HK-2 (cell line): Measurements from ENCODE around the gene CCBE1.

ENCODE experiments used
- DNase-seq: peaks from one replicate; pipeline ENCODE4 v3.0.0-alpha.2; 2018; ENCODE audit not compliant: unreplicated experiment

Gene CCBE1

DNA sequence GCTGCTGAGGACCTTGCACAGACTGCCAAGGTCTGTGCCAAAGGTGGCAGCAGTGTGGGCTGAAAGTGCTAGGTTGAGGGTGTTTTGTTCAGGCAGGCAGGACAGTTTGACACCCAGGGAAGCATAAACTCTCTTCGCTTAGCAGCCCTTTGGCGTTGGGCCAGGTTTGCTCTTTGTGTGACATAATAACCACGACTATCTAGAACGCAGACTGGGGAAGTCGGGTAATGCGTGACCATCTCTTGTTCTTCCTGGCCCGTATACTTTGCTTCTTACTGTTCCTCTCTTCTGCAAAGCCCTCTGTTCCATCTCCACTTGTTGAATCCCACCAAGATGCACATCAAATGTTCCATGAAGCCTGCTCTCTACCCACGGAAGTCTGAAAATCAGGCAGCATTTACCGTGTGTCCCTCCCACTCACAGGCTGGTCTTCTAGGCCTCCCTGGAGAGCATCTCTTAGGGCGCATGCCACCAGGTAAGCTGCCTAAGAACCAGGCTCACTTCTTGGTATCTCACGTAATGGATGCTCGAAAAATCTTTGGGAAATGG, 241.4 kb downstream of the CCBE1 start:
- no peak for DNase-seq

DNA sequence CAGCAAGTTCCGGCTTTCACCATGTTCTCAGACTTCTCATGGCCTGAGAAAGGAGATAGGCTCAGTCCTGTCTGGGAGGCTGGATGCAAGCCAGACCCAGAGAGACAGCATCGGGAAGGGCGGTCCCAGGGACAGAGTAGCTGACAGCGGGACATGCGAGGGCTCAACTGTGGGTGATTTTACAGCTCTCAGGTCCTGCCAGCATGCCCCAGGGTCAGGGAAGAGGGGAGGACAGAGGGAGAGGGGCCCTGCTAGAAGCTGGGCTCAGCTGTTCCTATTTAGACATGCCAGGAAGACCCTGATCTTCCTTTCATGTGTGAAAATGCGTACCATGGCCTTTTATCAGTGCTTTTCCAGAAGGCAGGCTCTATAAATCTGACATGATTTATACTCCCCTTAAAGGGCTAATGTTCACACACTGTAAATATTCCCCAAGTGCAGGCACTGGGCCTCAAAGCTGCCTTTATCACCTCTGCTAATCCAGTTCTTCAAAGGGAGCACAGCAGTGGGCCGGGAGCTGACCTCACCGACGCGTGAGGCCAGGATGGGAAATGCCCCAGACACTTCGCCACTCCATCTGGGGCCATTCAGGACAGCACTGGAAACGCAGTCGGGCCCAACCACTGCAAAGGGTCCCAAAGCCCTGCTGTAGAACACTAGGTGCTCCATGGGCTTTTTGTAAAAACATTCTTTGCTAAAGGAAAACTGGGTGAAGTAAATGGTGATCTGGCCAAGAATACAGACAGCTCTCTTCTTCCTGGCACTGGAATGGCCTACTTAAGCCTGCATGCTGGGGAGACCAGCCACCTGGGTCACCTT, 242.1 kb downstream of the CCBE1 start:
- no peak for DNase-seq

- no peak for DNase-seq
These were observed 243.7 kb downstream of the CCBE1 start for GRCh38 chr18:59453468-59453961.

DNA sequence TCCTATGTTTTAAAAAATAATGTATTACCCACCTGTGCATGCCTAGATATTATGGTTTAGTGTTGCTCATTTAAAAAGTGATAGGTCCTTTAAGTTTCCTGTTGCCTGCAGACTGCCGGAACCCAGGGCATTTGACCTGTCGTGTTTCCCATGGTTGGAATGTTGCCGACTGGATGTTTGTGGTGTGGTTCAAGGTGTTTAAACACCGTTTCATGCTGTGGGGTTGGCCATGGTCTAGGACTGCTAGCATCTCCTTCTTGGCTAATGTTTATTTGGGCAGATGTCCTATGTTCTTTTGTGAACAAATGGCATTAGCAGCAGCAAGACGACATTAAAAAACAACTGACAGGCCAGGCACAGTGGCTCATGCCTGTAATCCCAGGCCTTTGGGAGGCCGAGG, 245.3 kb downstream of the CCBE1 start:
- DNase-seq = no peak

- no peak for DNase-seq
These were observed 246.2 kb downstream of the CCBE1 start for GRCh38 chr18:59451073-59451472.

- no peak for DNase-seq
These were observed 248.7 kb downstream of the CCBE1 start for GRCh38 chr18:59448546-59448945.

DNA sequence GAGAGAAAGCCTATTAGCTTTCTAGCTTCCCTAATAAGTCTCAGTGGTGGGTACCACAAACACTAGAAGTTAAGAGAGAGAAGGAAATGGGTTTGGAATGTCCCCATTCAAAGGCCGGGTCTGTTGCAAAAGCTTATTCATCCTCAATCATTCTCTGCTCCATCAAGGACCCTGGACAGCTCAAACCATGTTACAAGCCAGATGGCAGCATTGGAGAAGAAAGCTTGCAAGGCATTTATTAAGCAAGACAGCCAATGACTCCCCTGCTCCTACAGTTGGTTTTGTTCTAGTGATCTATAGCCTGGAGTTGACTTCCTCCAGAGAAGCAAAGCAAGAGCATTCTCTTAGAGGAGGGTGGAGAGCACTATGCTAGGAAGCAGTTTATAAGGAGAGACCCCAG, 251.2 kb downstream of the CCBE1 start:
- no peak for DNase-seq

- no peak for DNase-seq
These were observed 259.2 kb downstream of the CCBE1 start for GRCh38 chr18:59437851-59438569.

DNA sequence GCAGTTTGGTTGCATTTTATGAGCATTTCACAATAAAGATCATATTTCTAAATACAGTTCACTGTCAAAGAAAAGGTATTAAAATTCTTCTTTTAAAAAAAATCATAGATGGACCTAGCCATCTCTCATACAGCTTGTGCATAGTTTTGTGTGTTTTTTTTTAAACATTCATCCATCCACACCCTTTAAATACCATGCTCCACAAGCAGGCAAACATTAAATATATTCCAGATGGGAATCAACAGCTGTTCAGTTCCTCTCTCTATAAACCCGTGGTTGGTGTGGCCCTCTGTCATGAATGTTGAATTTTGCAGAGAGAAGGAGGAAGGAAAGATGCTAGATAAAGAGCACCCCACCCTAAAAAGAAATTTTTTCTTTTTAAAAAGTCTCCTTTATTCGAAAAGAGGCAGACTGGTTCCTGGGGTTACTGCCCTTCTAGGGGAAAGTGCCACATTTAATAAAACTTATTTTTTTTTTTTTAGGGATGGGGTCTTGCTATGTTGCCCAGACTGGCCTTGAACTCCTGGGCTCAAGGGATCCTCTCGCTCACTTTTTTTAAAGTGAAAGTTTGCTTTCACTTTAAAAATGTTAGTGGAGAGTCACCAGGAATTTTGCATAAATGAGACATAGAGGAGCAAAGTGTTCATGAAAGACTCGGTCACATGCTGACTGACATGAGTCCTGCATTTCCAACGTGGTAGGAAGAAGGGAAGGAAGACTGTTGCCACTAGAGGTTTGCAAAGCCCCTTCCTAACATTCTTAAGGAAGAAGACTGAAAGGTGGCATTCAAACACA, 264.2 kb downstream of the CCBE1 start:
- DNase-seq = no peak

DNA sequence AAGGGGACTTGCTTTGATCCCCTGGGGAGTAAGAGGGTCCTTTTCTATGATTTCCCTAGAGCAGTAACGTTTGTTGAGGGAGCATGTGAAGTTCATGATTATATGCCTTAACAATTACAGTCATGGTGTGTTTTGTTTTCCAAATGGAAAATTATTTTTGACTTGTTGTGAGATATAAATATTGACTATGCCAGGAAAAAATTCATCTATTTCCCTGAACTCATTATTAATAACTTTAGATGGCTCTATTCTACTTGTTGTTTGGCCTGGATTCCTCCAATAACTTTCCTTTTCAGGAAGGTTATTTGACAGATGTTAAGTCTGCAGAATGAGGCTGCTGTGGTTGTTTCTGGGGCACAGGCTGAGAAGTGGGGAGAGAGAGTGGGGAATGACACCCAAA, 266.1 kb downstream of the CCBE1 start:
- DNase-seq = no peak

DNA sequence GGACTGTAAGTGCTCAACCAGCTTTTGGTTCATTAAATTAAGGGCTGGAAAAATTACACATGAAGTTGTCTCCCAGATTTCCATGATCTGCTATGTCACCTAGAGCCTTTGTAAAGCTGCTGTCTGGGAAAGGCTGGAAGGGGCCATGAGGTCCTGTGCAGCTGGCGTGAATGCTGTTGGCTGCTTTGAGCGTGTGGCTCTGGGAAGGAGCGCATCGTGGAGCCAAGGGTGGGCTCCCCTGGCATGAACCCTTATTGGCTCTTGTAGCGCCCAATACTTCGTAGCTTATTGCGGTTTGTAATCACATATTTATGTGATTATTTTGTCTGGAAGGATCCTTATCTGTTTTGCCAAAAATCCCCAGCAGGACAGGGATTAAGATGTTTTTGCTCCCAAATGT, 267.6 kb downstream of the CCBE1 start:
- no peak for DNase-seq

- no peak for DNase-seq
These were observed 269.2 kb downstream of the CCBE1 start for GRCh38 chr18:59428018-59428417.

DNA sequence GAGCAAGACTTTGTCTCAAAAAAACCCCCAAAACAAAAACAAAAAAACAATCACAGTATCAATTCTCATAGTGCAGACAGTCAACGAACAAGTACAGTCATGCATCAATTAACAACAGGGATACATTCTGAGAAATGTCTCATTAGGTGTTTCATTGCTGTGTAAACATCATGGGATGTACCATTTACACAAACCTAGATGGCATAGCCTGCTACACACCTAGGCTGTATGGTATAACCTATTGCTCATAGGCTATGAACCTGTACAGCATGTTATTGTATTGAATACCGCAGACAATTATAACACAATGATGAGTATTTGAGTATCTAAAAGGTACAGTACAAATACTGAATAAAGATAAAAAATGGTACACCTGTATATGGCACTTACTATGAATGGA, 270.4 kb downstream of the CCBE1 start:
- DNase-seq = no peak

DNA sequence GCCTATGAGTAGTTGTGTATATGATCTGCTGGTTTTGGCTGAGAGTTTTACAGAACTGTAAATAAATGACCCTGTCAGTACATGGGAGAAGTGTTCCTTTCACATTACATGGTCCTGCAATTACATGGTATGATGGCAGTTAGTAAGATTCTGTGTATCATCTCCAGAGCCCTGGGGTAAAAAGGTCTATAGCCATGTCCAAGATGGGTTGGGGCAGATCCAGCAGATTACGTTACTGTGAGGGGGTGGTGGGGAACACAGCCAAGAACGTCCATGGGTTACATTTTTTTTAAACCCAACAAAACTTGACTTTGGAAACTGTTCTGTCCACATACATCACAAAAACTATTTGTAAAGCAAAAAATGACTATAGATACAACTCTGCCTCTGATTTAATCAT, 274.0 kb downstream of the CCBE1 start:
- no peak for DNase-seq

GRCh38 chr18:59420244-59420643, 277.0 kb downstream of the CCBE1 start:
- no peak for DNase-seq

GRCh38 chr18:59419386-59419785, 277.8 kb downstream of the CCBE1 start:
- no peak for DNase-seq

GRCh38 chr18:59416818-59417217, 280.4 kb downstream of the CCBE1 start:
- DNase-seq = no peak

- no peak for DNase-seq
These were observed 283.0 kb downstream of the CCBE1 start for GRCh38 chr18:59414111-59414653.

- peak; percentile 77 for DNase-seq
These were observed 294.7 kb downstream of the CCBE1 start for GRCh38 chr18:59402432-59403090.

DNA sequence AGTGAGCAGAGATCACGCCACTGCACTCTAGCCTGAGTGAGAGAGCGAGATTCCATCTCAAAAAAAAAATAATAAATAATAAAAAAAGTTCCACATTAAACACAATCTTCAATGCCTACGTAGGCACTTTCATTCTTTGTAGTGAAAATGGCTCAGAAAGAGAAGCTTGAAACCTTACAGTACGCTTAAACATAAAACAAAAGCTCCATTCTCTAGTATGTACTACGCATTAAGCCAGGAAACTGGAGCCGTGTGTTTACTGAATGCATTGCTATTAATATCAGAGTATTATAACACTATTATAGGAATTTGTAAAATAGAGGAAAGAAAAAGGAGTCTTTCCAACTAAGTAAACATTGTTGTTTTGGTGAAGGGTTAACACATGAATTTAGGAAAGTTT, 296.8 kb downstream of the CCBE1 start:
- DNase-seq = no peak
